Keratinocyte (primary cell): ENCODE data around the gene PSG1. TPM values are rescaled to one million over a fixed set of nuclear protein-coding genes. Genes with fewer than 3 reads are reported as not detected.
A peak's percentile ranks its signal among the peaks of the same experiment; 100 is the strongest.
"Not testable (repeated sequence)": the region's sequence is repeated elsewhere in the genome, so short reads cannot be mapped to it uniquely, and the experiment has no call there.

Experiments
- DNase-seq: peaks from one replicate; pipeline ENCODE4 v3.0.0-alpha.2; 2011; ENCODE audit warnings: low read depth, missing footprints, low spot score
- FAIRE-seq: peaks from 2 replicates; lab custom pipeline; 2011; peaks lifted over from hg19 to GRCh38; lab: Jason Lieb, UNC
- H2AFZ ChIP-seq: 2 replicates; pipeline ENCODE4 v1.6.0; 2012; ENCODE audit warnings: low read length, control low read depth, inconsistent platforms; ENCODE audit not compliant: control insufficient read depth
- H3K27ac ChIP-seq: 2 replicates; pipeline ENCODE4 v1.5.1; 2011; ENCODE audit warnings: low read length; ENCODE audit not compliant: control insufficient read depth, insufficient read depth
- H3K27me3 ChIP-seq: 3 replicates; pipeline ENCODE4 v1.6.0; 2011; ENCODE audit warnings: low read length; ENCODE audit not compliant: control insufficient read depth, insufficient read depth; ENCODE audit errors: extremely low read depth
- H3K36me3 ChIP-seq, 2 experiments: 2 replicates in 1 of 2; 3 replicates in 1 of 2; pipeline ENCODE4 v1.5.1; 2011; ENCODE audit warnings: low read length in 2 of 2, mild to moderate bottlenecking in 1 of 2; ENCODE audit not compliant: control insufficient read depth in 2 of 2, insufficient read depth in 2 of 2; ENCODE audit errors: extremely low read depth in 1 of 2
- H3K4me1 ChIP-seq: 3 replicates; pipeline ENCODE4 v1.5.1; 2011; ENCODE audit warnings: low read length; ENCODE audit not compliant: control insufficient read depth, insufficient read depth; ENCODE audit errors: extremely low read depth
- H3K4me2 ChIP-seq: 3 replicates; pipeline ENCODE4 v1.6.0; 2011; ENCODE audit warnings: low read depth, low read length; ENCODE audit not compliant: control insufficient read depth, insufficient read depth; ENCODE audit errors: extremely low read depth
- H3K4me3 ChIP-seq, 3 experiments: fragments of 200-600 bp in 1 of 3; sonication (generic) in 1 of 3; 2 replicates in 2 of 3; 3 replicates in 1 of 3; pipeline ENCODE4 v1.5.1; 2011 to 2016; ENCODE audit warnings: low read length in 3 of 3, mild to moderate bottlenecking in 3 of 3, control low read depth in 2 of 3, inconsistent platforms in 1 of 3, low read depth in 1 of 3, mixed read lengths in 1 of 3, mixed run types in 1 of 3, moderate library complexity in 1 of 3; ENCODE audit not compliant: control insufficient read depth in 2 of 3, insufficient read depth in 2 of 3; ENCODE audit errors: extremely low read depth in 1 of 3
- H3K79me2 ChIP-seq: 2 replicates; pipeline ENCODE4 v1.6.0; 2012; ENCODE audit warnings: low read length; ENCODE audit not compliant: control insufficient read depth, insufficient read depth
- H3K9ac ChIP-seq: 3 replicates; pipeline ENCODE4 v1.6.0; 2011; ENCODE audit warnings: low read length; ENCODE audit not compliant: control insufficient read depth, insufficient read depth; ENCODE audit errors: extremely low read depth
- H3K9me1 ChIP-seq: 3 replicates; pipeline ENCODE4 v1.6.0; 2011; ENCODE audit warnings: low read length; ENCODE audit not compliant: control insufficient read depth, insufficient read depth; ENCODE audit errors: extremely low read depth
- H3K9me3 ChIP-seq: 2 replicates; pipeline ENCODE4 v1.5.1; 2012; ENCODE audit warnings: low read depth, low read length; ENCODE audit not compliant: control insufficient read depth
- H4K20me1 ChIP-seq: 3 replicates; pipeline ENCODE4 v1.6.0; 2011; ENCODE audit warnings: low read length; ENCODE audit not compliant: control insufficient read depth, insufficient read depth; ENCODE audit errors: extremely low read depth
- dilution Hi-C: fragments of 300-500 bp; cut with MboI; formaldehyde crosslinking; loops from one replicate; pipeline ENCODE4 v1.7.0; 2020; ENCODE audit warnings: low sequenced_read_pairs; ENCODE audit not compliant: extremely low pct_ligation_motif_present
- polyA plus RNA-seq, 5 experiments: library from polyadenylated mRNA; depleted of rRNA in 3 of 5; stranded (reverse) in 3 of 5; stranded (forward) in 1 of 5; unstranded in 1 of 5; fragments of >200 nt; gene quantifications; 1 replicate in 1 of 5; 2 replicates in 3 of 5; 3 replicates in 1 of 5; pipeline versions ENCODE4 v1.2.1 to v1.2.3, GENCODE V29; 2011 to 2012; ENCODE audit warnings: missing spikeins in 2 of 5, low read depth in 1 of 5, low replicate concordance in 1 of 5

PSG1 gene
- polyA plus RNA-seq, 1 donor (not counting 4 experiments of a cell fraction or from before 2014, with no cell fraction given), result 0.24 TPM

DNA sequence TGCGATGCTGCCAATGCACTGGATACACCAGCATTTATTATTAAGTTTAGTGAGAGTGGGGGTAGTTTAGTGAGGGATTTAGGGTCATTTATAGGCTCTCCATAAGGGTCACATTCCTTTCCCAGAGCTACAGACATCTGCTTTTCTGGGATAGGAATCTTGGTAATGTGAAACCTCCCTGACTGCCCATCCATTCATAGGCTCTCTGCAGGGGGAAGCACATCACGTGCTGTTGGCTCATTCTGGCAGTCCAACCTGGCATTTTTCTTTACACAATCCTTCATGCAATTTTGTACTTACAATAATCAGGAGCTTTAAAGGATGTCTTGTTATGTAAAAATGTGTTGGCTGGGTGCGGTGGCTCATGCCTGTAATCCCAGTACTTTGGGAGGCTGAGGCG is 21.0 kb upstream of the PSG1 start:
- H3K4me1 ChIP-seq, result peaks cover 16% of the 10 kb centered on the region
- H2AFZ ChIP-seq, H3K9ac ChIP-seq, H3K4me2 ChIP-seq, H3K9me1 ChIP-seq, dilution Hi-C loops, H3K79me2 ChIP-seq, H3K4me3 ChIP-seq, H4K20me1 ChIP-seq, FAIRE-seq, DNase-seq, H3K27me3 ChIP-seq, H3K36me3 ChIP-seq, H3K27ac ChIP-seq, H3K9me3 ChIP-seq: not testable (repeated sequence)

- H3K79me2 ChIP-seq, H3K36me3 ChIP-seq, H3K27ac ChIP-seq, H3K27me3 ChIP-seq, H3K9me1 ChIP-seq, H4K20me1 ChIP-seq, DNase-seq, H2AFZ ChIP-seq, H3K4me2 ChIP-seq, FAIRE-seq, dilution Hi-C loops, H3K4me3 ChIP-seq, H3K9ac ChIP-seq, H3K9me3 ChIP-seq: not testable (repeated sequence)
- peaks cover 16% of the 10 kb centered on the region for H3K4me1 ChIP-seq
Observed at GRCh38 chr19:42899674-42900073, 20.2 kb upstream of the PSG1 start.

GRCh38 chr19:42899110-42899509 is 19.6 kb upstream of the PSG1 start:
- H4K20me1 ChIP-seq, H3K4me3 ChIP-seq, H3K36me3 ChIP-seq, dilution Hi-C loops, H3K9ac ChIP-seq, H2AFZ ChIP-seq, DNase-seq, FAIRE-seq, H3K4me2 ChIP-seq, H3K9me3 ChIP-seq, H3K27ac ChIP-seq, H3K9me1 ChIP-seq, H3K79me2 ChIP-seq, H3K27me3 ChIP-seq: not testable (repeated sequence)
- H3K4me1 ChIP-seq, result peaks cover 16% of the 10 kb centered on the region

GRCh38 chr19:42898656-42899055 is 19.1 kb upstream of the PSG1 start:
- DNase-seq, H3K4me3 ChIP-seq, H3K36me3 ChIP-seq, H4K20me1 ChIP-seq, FAIRE-seq, H3K79me2 ChIP-seq, H3K27me3 ChIP-seq, H3K9ac ChIP-seq, H3K9me3 ChIP-seq, dilution Hi-C loops, H2AFZ ChIP-seq, H3K9me1 ChIP-seq: not testable (repeated sequence)
- Histone ChIP-seq H3K27ac (peak overlapping the region; percentile 72), H3K4me2 (peak overlapping the region; percentile 41), H3K4me1 (peaks cover 16% of the 10 kb centered on the region)

GRCh38 chr19:42897729-42898128 is 18.2 kb upstream of the PSG1 start:
- H3K27ac ChIP-seq, result peak overlapping the region; percentile 72
- H3K27me3 ChIP-seq, H3K79me2 ChIP-seq, dilution Hi-C loops, H2AFZ ChIP-seq, H3K9me3 ChIP-seq, DNase-seq, H3K36me3 ChIP-seq, H3K9me1 ChIP-seq, H4K20me1 ChIP-seq, H3K4me3 ChIP-seq: not testable (repeated sequence)
- H3K4me2 ChIP-seq, result peak overlapping the region; percentile 41
- FAIRE-seq, result peak; percentile 61
- H3K9ac ChIP-seq, result peak overlapping the region; percentile 28
- peaks cover 16% of the 10 kb centered on the region for H3K4me1 ChIP-seq
